Progenitor cell of endocrine pancreas (in vitro differentiated cells): ENCODE data around the gene HTRA3. TPM values are rescaled to one million over a fixed set of nuclear protein-coding genes. Genes with fewer than 3 reads are reported as not detected.

ENCODE experiments used
- DNase-seq: peaks from one replicate; pipeline ENCODE4 v3.0.0; 2021; ENCODE audit warnings: low spot score; ENCODE audit not compliant: unreplicated experiment
- H3K27ac Mint-ChIP-seq: 2 replicates; pipeline ENCODE4 v1.8.0; 2021; ENCODE audit warnings: mild to moderate bottlenecking, moderate library complexity, mixed read lengths
- H3K27me3 Mint-ChIP-seq: 2 replicates; pipeline ENCODE4 v1.8.0; 2021; ENCODE audit warnings: mixed read lengths
- H3K36me3 Mint-ChIP-seq: 2 replicates; pipeline ENCODE4 v1.8.0; 2022; ENCODE audit warnings: mixed read lengths; ENCODE audit not compliant: insufficient read depth
- H3K4me1 Mint-ChIP-seq: 2 replicates; pipeline ENCODE4 v1.8.0; 2021; ENCODE audit warnings: low read depth, mixed read lengths
- H3K4me3 Mint-ChIP-seq: 2 replicates; pipeline ENCODE4 v1.8.0; 2021; ENCODE audit warnings: low read depth, mild to moderate bottlenecking, moderate library complexity, mixed read lengths
- H3K9me3 Mint-ChIP-seq: 2 replicates; pipeline ENCODE4 v1.8.0; 2021; ENCODE audit warnings: low read depth, mixed read lengths
- CTCF ChIP-seq: fragments of 200-600 bp; sonication (generic); IDR thresholded peaks from one replicate; pipeline ENCODE4 v1.5.0; 2021; ENCODE audit warnings: antibody characterized with exemption, mild to moderate bottlenecking; ENCODE audit not compliant: unreplicated experiment
- total RNA-seq: library from RNA; stranded (reverse); gene quantifications from 2 replicates; pipeline ENCODE4 v1.2.1, GENCODE V29; 2021

Gene HTRA3
- total RNA-seq, 1 donor from 2014 or later = 0.86 TPM

- Mint-ChIP-seq H3K9me3 (no peaks in the 10 kb centered on the region), H3K4me3 (no peak overlapping the region), H3K4me1 (no peaks in the 10 kb centered on the region), H3K27me3 (peaks cover 4% of the 10 kb centered on the region), H3K27ac (no peak overlapping the region), H3K36me3 (no peaks in the 10 kb centered on the region)
- TF ChIP-seq CTCF = no peak
- no peak for DNase-seq
Observed at GRCh38 chr4:8279321-8280157, 10.0 kb downstream of the HTRA3 start.

- Mint-ChIP-seq H3K27me3 (peaks cover 3% of the 10 kb centered on the region), H3K4me3 (no peak overlapping the region), H3K4me1 (no peaks in the 10 kb centered on the region), H3K36me3 (no peaks in the 10 kb centered on the region), H3K27ac (no peak overlapping the region), H3K9me3 (no peaks in the 10 kb centered on the region)
- no peak for TF ChIP-seq CTCF
- DNase-seq = no peak
Observed at GRCh38 chr4:8280158-8280875, 10.8 kb downstream of the HTRA3 start.

GRCh38 chr4:8280876-8281440 is 11.4 kb downstream of the HTRA3 start:
- Mint-ChIP-seq H3K9me3 (no peaks in the 10 kb centered on the region), H3K36me3 (no peaks in the 10 kb centered on the region), H3K27ac (no peak overlapping the region), H3K27me3 (peaks cover 3% of the 10 kb centered on the region), H3K4me3 (no peak overlapping the region), H3K4me1 (no peaks in the 10 kb centered on the region)
- no peak for DNase-seq
- TF ChIP-seq CTCF = no peak

- no peak for DNase-seq
- Mint-ChIP-seq H3K27me3 (no peaks in the 10 kb centered on the region), H3K36me3 (no peaks in the 10 kb centered on the region), H3K27ac (no peak overlapping the region), H3K9me3 (no peaks in the 10 kb centered on the region), H3K4me1 (no peaks in the 10 kb centered on the region), H3K4me3 (no peak overlapping the region)
- no peak for TF ChIP-seq CTCF
Observed at GRCh38 chr4:8281519-8282133, 12.1 kb downstream of the HTRA3 start.

GRCh38 chr4:8282134-8282641 is 12.6 kb downstream of the HTRA3 start:
- Mint-ChIP-seq H3K36me3 (no peaks in the 10 kb centered on the region), H3K9me3 (no peaks in the 10 kb centered on the region), H3K27me3 (no peaks in the 10 kb centered on the region), H3K27ac (no peak overlapping the region), H3K4me1 (no peaks in the 10 kb centered on the region), H3K4me3 (no peak overlapping the region)
- TF ChIP-seq CTCF = no peak
- DNase-seq = no peak
